HL-60 (cell line): ENCODE data around the gene PDCL3.

ENCODE experiments used
- DNase-seq, 2 experiments: peaks; one replicate each; pipeline ENCODE4 v3.0.0-alpha.2; 2010 to 2020; ENCODE audit warnings: low read depth in 1 of 2, low spot score in 1 of 2
- H3K27ac ChIP-seq: fragments of 250-450 bp; sonication (Bioruptor Pico); replicated peaks from 2 replicates; pipeline ENCODE4 v1.5.1; 2020; ENCODE audit warnings: mild to moderate bottlenecking, moderate library complexity
- H3K27me3 ChIP-seq: fragments of 250-450 bp; sonication (Bioruptor Pico); 2 replicates; pipeline ENCODE4 v1.5.1; 2021; ENCODE audit warnings: mild to moderate bottlenecking, moderate library complexity; ENCODE audit not compliant: insufficient read depth, poor library complexity, severe bottlenecking
- H3K4me3 ChIP-seq: replicated peaks from 2 replicates; pipeline ENCODE4 v1.5.1; 2011; ENCODE audit warnings: mild to moderate bottlenecking, control low read depth, low read length; ENCODE audit not compliant: insufficient read depth
- GABPA ChIP-seq: IDR thresholded peaks from 2 replicates; pipeline ENCODE4 v1.6.1; 2012; ENCODE audit warnings: low read depth
- POLR2AphosphoS5 ChIP-seq: IDR thresholded peaks from 2 replicates; pipeline ENCODE4 v1.6.1; 2012; ENCODE audit warnings: low read depth
- SPI1 ChIP-seq: IDR thresholded peaks from 2 replicates; pipeline ENCODE4 v1.6.1; 2012; ENCODE audit warnings: low read depth, mild to moderate bottlenecking, borderline replicate concordance
- TF ChIP-seq, protein P1 (sequence below): IDR thresholded peaks from one replicate; pipeline ENCODE4 v1.5.1; 2011; ENCODE audit warnings: low read length, control low read depth, inconsistent platforms; ENCODE audit not compliant: insufficient read depth
- TF ChIP-seq, protein P2 (sequence below): IDR thresholded peaks from 2 replicates; pipeline ENCODE4 v1.6.1; 2012; ENCODE audit warnings: low read depth; ENCODE audit not compliant: insufficient replicate concordance

PDCL3 gene

DNA sequence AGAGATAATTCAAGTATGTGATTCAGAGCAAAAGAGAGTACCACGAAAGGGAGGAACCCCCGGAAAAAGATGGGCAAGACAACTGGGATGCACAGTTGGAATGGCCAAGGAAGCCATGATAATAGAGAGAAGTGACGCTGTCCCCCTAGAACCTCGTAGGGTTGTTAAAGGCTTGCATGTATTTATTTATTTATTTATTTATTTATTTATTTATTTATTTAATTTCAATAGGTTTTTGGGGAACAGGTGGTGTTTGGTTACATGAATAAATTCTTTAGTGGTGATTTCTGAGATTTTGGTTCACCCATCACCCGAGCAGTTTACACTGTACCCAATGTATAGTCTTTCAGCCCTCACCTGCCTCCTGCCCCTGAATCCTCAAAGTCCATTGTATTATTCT lies 11.5 kb upstream of the PDCL3 start:
- no peak overlapping the region for H3K27ac ChIP-seq
- no peak for TF ChIP-seq POLR2AphosphoS5
- TF ChIP-seq, protein P1, sequence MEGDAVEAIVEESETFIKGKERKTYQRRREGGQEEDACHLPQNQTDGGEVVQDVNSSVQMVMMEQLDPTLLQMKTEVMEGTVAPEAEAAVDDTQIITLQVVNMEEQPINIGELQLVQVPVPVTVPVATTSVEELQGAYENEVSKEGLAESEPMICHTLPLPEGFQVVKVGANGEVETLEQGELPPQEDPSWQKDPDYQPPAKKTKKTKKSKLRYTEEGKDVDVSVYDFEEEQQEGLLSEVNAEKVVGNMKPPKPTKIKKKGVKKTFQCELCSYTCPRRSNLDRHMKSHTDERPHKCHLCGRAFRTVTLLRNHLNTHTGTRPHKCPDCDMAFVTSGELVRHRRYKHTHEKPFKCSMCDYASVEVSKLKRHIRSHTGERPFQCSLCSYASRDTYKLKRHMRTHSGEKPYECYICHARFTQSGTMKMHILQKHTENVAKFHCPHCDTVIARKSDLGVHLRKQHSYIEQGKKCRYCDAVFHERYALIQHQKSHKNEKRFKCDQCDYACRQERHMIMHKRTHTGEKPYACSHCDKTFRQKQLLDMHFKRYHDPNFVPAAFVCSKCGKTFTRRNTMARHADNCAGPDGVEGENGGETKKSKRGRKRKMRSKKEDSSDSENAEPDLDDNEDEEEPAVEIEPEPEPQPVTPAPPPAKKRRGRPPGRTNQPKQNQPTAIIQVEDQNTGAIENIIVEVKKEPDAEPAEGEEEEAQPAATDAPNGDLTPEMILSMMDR, result no peak
- TF ChIP-seq, protein P2, sequence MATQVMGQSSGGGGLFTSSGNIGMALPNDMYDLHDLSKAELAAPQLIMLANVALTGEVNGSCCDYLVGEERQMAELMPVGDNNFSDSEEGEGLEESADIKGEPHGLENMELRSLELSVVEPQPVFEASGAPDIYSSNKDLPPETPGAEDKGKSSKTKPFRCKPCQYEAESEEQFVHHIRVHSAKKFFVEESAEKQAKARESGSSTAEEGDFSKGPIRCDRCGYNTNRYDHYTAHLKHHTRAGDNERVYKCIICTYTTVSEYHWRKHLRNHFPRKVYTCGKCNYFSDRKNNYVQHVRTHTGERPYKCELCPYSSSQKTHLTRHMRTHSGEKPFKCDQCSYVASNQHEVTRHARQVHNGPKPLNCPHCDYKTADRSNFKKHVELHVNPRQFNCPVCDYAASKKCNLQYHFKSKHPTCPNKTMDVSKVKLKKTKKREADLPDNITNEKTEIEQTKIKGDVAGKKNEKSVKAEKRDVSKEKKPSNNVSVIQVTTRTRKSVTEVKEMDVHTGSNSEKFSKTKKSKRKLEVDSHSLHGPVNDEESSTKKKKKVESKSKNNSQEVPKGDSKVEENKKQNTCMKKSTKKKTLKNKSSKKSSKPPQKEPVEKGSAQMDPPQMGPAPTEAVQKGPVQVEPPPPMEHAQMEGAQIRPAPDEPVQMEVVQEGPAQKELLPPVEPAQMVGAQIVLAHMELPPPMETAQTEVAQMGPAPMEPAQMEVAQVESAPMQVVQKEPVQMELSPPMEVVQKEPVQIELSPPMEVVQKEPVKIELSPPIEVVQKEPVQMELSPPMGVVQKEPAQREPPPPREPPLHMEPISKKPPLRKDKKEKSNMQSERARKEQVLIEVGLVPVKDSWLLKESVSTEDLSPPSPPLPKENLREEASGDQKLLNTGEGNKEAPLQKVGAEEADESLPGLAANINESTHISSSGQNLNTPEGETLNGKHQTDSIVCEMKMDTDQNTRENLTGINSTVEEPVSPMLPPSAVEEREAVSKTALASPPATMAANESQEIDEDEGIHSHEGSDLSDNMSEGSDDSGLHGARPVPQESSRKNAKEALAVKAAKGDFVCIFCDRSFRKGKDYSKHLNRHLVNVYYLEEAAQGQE, result no peak
- no peak for TF ChIP-seq GABPA
- no peak for TF ChIP-seq SPI1
- H3K4me3 ChIP-seq, result no peak overlapping the region
- H3K27me3 ChIP-seq, result no peaks in the 10 kb centered on the region
- DNase-seq, result no peak

DNA sequence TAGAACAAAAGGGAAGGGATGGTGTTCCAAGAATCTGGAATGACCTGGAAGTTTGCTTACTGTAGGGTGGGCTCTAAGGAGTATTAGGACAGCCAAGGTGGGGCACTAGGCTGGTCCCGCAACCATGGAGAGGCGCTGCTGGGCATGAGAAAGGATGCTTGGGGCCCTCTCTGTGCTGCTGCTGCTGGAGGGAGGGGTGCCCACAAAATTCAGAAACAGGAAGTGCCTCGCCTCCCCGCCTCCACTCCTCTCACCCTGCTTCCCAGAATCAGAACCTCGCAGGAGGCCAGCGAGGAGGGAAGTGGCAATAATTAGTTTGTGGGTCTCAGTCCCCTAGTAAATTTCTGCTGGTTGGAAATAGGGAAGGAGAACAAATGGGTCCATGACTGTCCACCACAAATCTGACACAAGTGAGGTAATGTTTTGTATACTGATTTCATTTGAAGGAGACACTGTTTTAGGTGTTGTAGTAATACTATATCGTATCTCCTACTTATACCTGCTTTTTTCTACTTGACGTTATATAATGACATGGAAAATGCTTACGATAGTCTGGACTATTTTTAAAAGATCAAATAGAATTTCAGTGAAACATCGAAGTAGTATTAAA lies 7.9 kb upstream of the PDCL3 start:
- TF ChIP-seq POLR2AphosphoS5, result no peak
- TF ChIP-seq SPI1, result peak; percentile 95
- Histone ChIP-seq H3K4me3 (no peak overlapping the region), H3K27me3 (no peaks in the 10 kb centered on the region), H3K27ac (no peak overlapping the region)
- DNase-seq, result peak in 1 of 2 experiments; percentile 52

DNA sequence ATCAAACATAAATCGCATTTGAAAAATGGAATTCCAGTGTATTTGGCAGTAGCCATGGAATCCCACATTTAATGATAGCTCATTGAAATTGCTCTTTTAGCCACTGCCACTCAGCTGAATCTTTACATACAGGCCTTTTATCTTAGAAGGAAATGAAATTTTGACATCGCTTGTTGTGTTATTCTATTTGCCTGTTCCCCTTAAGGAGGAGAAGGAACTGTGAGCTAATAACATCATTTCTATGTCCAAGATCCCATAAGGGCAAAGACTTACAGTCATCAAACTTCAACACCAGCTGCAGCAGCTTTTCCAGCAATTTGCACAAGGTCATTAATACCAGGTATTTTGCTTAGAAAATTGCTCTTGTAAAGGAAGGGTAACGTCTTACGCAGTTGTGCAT lies 6.0 kb upstream of the PDCL3 start:
- Histone ChIP-seq H3K4me3 (no peak overlapping the region), H3K27me3 (no peaks in the 10 kb centered on the region), H3K27ac (no peak overlapping the region)
- TF ChIP-seq POLR2AphosphoS5, result no peak
- no peak for TF ChIP-seq SPI1
- no peak for DNase-seq

- H3K27me3 ChIP-seq, result no peaks in the 10 kb centered on the region
- DNase-seq, result no peak
- TF ChIP-seq, protein P1, result no peak
- TF ChIP-seq POLR2AphosphoS5, result no peak
- TF ChIP-seq SPI1, result no peak
- TF ChIP-seq GABPA, result no peak
- TF ChIP-seq, protein P2, result no peak
- H3K4me3 ChIP-seq, result no peak overlapping the region
- no peak overlapping the region for H3K27ac ChIP-seq
Measured at GRCh38 chr2:100560216-100560830, 2.5 kb upstream of the PDCL3 start.
